CD4-positive, alpha-beta T cell treated with Interleukin-2 at 100 ng/mL for 4 hours (primary cell): ENCODE measurements around the gene RPAP3.

Source experiments
- DNase-seq: peaks from one replicate; pipeline ENCODE4 v3.0.0-alpha.2; 2020; ENCODE audit warnings: low spot score

RPAP3 gene

GRCh38 chr12:47721431-47721973, 15.7 kb upstream of the RPAP3 start:
- peak; percentile 10 for DNase-seq

- no peak for DNase-seq
Measured at GRCh38 chr12:47718531-47718930, 12.7 kb upstream of the RPAP3 start.

- DNase-seq = peak; percentile 58
Measured at GRCh38 chr12:47717443-47718193, 11.8 kb upstream of the RPAP3 start.

- no peak for DNase-seq
Measured at GRCh38 chr12:47717046-47717442, 11.2 kb upstream of the RPAP3 start.

GRCh38 chr12:47715877-47716548, 10.2 kb upstream of the RPAP3 start:
- DNase-seq = no peak

GRCh38 chr12:47715393-47715876, 9.6 kb upstream of the RPAP3 start:
- DNase-seq = peak; percentile 85

- no peak for DNase-seq
Measured at GRCh38 chr12:47714826-47715386, 9.1 kb upstream of the RPAP3 start.

GRCh38 chr12:47712171-47712570, 6.3 kb upstream of the RPAP3 start:
- no peak for DNase-seq

GRCh38 chr12:47711448-47711847, 5.6 kb upstream of the RPAP3 start:
- DNase-seq = no peak

- DNase-seq = no peak
Measured at GRCh38 chr12:47710278-47710677, 4.4 kb upstream of the RPAP3 start.

GRCh38 chr12:47709671-47710070, 3.8 kb upstream of the RPAP3 start:
- no peak for DNase-seq

- DNase-seq = no peak
Measured at GRCh38 chr12:47709237-47709636, 3.4 kb upstream of the RPAP3 start.

- no peak for DNase-seq
Measured at GRCh38 chr12:47707905-47708543, 2.2 kb upstream of the RPAP3 start.

- DNase-seq = no peak
Measured at GRCh38 chr12:47707355-47707754, 1.5 kb upstream of the RPAP3 start.

- no peak for DNase-seq
Measured at GRCh38 chr12:47705229-47705565, 633 bp downstream of the RPAP3 start.

GRCh38 chr12:47704719-47705118, 1.1 kb downstream of the RPAP3 start:
- no peak for DNase-seq

GRCh38 chr12:47700263-47700662, 5.6 kb downstream of the RPAP3 start:
- no peak for DNase-seq

- no peak for DNase-seq
Measured at GRCh38 chr12:47698631-47699030, 7.2 kb downstream of the RPAP3 start.

- no peak for DNase-seq
Measured at GRCh38 chr12:47698055-47698454, 7.8 kb downstream of the RPAP3 start.

GRCh38 chr12:47689215-47689614, 16.6 kb downstream of the RPAP3 start:
- no peak for DNase-seq

- no peak for DNase-seq
Measured at GRCh38 chr12:47687636-47688035, 18.2 kb downstream of the RPAP3 start.

GRCh38 chr12:47686645-47687240, 19.1 kb downstream of the RPAP3 start:
- DNase-seq = peak; percentile 11
